ENCODE results near the gene PLCB2.

The PLCB2 gene

DNA sequence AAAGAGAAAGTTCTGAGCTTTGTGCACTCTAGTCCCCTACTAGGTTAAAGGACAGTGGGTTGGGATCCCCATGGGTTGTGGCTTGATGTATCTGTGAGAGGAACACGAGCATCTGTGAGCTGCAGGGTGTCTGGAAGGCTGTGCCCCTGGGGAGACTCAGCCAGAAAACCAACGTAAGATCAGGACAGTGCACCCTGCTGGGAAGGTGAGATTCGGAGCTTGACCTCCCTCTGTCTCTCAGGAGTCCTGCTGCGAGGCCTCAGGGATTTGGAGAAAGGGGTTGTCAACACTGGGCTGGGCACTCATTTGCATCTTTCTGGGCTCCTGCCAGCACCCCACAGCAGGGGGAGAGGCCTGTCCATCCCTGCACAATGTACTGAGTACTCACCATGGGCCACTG is 40.1 kb downstream of the PLCB2 start:
- no peak for DNase-seq (ENCODE audit: low spot score)

DNA sequence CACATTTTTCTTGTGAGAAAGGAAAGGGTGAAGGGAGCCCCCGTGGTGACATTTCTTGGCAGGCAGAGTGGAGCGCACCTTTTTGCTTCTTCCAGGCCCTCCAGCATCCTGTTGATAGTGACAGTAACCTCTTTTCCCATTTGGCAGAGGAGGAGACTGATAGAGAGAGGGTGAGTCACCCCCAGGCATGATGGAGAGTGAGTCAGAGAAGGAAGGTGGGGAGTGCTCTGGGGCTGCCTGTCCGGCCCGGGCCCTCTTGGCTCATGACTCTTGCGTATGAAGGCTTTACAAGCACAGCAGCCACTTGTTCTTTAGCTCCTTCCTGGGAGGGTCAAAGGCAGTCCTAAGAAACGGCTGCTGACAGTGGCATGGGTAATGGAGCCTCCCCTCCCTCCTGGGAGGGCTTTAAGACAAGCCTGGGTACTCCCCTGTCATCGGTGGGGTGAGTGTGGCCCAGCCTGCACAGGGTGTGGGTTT is 40.9 kb downstream of the PLCB2 start:
- no peak for DNase-seq (ENCODE audit: low spot score)

DNA sequence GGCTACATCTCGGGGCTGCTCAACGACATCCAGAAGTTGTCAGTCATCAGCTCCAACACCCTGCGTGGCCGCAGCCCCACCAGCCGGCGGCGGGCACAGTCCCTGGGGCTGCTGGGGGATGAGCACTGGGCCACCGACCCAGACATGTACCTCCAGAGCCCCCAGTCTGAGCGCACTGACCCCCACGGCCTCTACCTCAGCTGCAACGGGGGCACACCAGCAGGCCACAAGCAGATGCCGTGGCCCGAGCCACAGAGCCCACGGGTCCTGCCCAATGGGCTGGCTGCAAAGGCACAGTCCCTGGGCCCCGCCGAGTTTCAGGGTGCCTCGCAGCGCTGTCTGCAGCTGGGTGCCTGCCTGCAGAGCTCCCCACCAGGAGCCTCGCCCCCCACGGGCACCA is 41.9 kb downstream of the PLCB2 start:
- no peak for DNase-seq (ENCODE audit: low spot score)

DNA sequence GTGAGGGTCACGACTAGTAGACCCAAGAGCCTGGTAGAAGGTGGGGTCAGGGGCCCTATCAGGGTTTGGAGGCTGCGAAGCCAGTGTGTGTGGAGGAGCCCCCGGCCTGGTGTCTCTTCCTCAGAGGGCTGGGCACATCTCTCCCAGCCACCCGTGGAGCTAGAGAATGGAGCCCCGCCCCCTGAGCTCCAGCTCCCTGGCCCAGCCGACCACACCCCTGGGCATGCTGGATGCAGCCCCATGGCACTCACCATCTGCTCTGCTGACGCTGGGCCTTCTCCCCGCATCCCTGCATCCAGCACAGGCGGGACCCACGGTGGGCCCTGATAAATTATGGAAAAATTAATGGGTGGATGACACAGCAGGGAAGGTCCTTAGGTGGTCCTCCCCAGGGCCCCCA is 42.4 kb downstream of the PLCB2 start:
- no peak for DNase-seq (ENCODE audit: low spot score)

DNA sequence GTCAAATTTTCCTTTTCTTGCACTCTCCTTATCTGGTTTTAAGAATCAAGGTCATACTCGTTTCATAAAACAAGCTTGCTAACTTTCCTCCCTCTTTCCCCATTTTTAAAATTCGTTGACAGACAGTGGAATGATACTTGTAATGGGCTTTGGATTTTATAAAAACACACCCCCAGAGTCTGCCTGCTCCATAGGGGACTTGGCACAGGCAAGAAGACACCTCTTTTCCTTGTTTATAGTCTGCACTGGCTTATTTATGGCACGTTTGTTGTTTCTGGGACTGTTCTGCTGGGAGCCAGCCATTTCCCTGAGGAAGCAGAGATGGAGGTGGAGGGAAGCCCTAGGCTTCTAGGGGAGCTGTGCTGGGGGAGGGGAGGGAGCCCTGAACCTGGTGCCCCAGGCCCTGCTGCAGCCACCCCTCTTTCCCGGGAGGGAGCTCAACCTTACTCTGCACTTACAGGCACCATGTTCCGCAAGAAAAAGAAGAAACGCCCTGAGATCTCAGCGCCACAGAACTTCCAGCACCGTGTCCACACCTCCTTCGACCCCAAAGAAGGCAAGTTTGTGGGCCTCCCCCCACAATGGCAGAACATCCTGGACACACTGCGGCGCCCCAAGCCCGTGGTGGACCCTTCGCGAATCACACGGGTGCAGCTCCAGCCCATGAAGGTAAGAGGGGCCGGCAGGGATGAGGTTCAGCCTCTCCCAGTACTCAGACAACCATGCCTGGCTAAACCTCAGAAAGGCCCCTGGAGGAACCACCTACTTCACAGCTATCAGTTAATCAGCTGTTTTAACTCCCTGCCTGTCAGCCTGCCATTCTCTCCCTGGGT is 43.2 kb downstream of the PLCB2 start:
- DNase-seq (ENCODE audit: low spot score), result no peak

DNA sequence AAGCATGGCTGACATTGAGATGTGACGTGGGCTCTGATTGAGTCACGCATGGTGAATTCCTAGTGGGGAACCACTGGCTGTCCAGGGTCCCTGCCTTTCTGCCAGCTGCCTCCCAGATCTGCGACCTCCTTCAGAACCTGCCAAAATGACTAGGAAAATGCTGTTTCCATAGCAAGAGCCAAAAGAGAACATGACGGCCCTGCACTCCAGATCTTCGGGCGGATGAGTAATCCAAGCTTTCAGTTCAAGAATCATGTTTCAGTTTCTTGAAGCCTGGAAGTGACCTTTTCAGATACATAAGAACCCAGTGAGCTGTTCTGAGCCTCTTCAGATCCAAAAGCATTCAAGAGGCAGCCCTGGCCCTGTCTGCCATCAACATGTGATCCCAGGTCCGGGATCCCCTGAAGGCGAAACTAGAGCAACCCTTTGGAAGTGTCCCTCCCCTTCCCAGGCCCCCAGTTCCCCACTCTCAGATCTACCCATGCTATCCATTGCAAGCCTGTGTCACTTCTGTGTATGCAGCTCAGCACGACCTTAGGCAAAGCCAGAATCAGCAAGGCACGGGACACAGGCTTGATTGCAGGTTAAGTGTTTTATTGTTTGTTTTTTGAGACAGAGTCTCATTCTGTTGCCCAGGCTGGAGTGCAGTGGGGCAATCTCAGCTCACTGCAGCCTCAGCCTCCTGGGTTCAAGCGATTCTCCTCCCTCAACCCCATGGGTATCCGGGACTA is 44.5 kb downstream of the PLCB2 start:
- no peak for DNase-seq (ENCODE audit: low spot score)

DNA sequence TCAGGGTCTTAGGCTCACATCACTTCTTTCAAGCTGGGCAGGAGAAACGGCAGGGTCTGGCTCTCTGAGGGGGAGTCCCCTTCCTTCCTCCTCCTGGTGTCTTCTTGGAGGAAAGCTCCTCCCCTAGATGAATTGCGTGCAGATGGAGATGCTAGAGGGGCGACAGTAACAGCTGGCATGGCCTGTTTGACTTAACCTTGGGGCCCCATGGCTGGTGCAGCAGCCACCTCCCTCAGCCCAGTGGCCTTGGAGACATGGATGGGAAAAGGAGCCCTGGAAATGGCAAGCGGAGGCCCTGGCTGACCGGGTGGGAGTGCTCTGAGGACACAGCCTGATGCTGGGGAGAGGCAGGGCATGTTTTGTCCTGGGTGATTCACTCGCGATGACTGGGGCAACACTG is 48.7 kb downstream of the PLCB2 start:
- DNase-seq (ENCODE audit: low spot score), result no peak

DNA sequence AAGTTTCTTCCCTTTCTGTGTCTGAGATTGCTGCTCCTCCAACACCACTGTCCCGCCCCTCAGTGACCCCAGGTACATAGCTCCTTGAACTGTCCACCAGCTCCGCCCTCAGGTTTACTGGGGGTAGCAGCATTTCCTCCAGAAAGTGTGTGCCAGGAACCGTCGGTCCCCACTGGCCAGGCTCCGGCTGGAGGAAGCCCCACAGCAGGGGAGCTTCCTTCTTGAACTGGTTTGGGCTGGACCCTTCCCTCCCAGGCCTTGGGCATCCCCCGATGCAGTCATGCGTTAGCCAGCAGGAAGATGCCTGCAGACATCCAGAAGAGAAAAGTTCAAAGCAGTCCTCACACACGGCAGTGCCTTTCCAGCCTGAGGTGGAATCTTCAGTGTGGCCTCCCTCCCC is 49.2 kb downstream of the PLCB2 start:
- DNase-seq (ENCODE audit: low spot score), result no peak

DNA sequence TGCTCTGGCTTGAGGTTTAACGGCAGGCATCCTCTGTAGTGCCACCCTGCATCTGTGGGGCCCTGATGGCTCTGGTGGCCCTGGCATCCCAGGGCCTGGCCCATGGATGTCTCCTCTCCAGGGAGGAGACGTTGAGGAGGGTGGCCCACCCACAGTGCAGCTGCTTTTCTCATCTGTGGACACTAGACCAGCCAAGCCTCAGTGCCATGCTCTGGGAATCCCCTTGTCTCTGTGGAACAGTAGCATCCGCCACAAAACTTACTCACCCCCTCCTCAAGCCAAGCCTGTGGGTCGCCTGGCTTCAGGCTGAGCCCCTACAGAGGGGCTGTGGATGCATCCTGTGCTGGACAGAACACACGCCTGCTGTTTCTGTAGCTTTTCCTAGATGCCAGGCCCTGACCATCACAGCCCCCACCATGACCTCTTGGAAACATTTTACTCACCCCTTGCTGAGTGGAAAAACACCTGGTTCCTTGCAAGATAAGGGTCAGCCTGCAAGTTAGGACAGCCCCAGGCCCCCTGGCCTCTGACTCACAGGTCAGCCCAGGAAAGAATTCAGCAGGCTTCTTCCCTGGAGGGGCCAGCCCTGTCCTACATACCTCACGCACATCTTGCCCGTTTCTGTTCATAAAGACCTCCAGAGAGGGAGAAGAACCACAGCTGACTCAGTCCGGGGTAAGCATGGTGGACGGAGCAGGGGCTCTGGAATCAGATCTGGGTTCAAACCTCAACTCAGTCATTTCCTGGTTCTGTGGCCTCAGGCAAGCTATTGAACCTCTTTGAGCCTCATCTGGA is 49.9 kb downstream of the PLCB2 start:
- no peak for DNase-seq (ENCODE audit: low spot score)

DNA sequence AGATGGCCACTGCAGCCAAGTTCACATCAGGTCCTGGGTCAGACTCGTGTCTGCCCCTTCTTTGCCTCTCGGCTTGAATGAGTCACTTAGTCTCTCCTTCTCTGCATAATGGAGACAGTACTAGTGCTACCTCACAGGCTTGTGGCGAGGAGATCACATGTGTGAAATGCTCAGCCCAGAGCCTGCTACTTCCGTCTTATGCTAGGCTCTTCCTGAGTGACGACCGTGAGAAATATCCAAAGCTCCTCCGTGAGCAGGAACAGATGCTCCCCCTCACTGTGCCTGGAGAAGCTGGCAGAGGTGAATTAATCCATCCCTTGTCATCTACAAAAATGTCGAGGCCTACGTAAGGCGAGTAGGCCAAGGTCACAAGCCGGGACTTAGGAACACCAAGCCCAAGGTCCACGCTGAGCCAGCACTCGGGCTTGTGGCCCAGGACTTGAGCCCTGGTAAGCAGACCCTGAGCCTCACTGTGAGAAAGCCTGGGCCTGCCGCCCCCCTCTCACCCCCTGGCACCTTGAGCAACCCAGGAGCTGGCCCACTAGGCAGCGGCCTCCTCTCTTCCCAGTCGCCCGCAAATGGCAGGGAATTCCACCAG is 51.0 kb downstream of the PLCB2 start:
- no peak for DNase-seq (ENCODE audit: low spot score)

DNA sequence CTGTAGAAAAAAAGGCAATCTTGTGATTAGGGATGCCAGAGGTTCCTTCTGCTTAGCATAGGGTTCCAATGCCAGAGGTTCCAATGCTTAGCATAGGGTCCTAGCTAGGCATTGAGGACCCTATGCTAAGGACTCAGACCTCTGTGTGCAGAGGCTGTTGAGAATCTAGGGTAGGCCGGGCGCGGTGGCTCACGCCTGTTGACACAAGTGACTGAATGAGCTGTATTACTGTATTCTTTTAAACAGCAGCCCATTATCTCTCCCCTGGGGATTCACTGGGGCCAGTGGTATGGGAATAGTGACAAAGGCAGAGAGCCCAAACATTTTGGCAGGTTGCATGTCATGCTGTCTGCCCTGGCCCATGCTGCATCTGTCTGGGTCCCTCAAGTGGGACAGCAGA is 52.7 kb downstream of the PLCB2 start:
- DNase-seq (ENCODE audit: low spot score), result no peak

DNA sequence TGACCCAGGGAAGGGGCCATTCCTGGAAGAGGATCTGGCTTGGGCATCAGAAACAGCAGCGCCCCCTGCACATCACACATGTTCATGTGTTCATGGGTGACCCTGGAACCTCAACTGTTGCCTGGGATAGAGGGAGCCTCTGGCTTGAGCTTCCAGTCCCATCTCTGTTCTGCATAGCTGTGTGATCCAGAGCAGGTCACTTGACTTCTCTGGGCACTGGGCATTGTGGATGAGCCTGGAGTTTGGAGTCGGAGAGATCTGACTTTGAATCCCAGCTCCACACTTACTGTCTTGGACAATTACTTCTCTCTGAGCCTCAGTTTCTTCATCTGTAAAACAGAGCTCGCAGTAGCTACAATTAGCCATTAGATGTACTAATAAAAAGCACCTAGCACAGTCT is 53.3 kb downstream of the PLCB2 start:
- no peak for DNase-seq (ENCODE audit: low spot score)

DNA sequence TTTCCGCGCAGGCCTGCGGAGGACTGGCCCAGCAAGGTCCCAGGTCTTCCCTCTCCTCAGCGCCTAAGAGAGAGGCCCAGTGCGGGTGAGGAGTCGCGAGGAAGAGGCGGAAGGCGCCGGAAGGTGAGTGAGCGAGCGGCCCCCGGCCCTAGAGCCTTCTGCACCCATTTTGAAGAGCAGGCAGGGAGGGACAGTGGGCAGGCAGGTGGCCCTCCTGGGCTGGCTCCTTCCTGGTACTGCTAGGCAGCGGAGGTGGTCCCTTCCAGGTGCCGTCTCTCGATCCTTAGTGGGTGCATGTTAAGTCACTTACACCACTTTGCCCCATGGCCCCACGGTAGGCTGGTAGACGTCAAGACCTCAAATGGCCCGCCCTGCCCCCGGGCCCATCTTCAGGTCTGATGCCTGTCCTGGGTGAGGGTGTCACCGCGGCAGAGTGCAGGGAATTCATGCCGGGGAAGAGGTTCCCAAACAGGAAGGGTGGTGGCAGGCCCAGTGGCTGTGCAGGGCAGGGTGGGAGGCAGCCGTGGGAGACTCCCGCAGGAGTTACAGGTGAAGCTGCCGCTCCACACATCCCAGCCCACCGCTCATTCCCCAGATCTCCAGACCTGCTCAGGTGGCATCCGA is 54.5 kb downstream of the PLCB2 start:
- no peak for DNase-seq (ENCODE audit: low spot score)

DNA sequence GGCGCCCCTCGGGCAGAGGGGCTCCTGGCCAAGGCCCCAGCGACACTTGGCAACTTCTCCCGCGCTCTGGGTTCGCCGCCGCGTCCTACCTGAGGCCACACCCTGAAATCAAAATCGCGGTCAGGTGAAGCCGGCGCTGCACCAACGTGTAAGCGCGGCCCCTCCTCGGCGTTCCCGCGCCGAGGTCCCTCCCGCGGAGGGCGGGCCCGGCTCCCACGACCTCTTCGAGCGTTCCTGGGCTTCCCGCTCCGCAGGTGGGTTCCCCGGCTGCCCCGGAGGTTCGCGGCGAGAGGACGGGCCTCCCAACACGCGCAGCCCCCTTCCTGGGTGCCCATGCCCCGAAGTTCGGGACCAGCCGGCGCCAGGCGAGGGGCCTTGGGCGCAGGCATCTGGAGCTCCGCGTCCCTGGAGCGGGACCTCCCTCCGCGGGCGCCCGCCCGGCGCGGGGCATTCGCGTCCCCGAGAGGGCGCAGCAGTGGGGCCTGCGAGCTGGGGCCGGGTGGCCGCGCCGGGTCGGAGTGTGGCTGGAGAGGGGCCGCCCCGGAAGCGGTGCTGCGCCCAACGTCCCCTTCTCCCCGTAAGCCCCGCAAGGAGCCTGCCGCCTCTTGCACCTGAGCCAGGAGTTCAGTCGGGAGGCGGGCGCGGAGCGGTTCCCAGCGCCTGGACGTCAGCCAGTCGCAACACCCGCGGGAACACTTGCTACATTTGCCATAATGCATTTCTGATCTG is 55.1 kb downstream of the PLCB2 start:
- DNase-seq (ENCODE audit: low spot score), result no peak

DNA sequence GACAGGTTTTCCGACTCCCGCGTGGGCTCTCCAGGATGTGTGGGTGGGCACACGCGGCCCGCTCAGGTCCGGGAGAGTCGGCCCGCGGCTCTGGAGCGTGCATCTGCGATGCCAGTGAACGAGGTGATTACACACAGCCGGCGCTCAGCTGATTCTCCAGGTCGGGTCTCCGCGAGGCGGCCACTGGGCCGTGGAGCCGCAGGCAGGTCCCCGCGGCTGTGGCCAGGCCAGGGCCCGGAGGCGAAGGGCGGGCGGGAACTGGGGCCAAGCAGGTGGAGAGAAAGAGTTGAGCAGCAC is 55.6 kb downstream of the PLCB2 start:
- no peak for DNase-seq (ENCODE audit: low spot score)

DNA sequence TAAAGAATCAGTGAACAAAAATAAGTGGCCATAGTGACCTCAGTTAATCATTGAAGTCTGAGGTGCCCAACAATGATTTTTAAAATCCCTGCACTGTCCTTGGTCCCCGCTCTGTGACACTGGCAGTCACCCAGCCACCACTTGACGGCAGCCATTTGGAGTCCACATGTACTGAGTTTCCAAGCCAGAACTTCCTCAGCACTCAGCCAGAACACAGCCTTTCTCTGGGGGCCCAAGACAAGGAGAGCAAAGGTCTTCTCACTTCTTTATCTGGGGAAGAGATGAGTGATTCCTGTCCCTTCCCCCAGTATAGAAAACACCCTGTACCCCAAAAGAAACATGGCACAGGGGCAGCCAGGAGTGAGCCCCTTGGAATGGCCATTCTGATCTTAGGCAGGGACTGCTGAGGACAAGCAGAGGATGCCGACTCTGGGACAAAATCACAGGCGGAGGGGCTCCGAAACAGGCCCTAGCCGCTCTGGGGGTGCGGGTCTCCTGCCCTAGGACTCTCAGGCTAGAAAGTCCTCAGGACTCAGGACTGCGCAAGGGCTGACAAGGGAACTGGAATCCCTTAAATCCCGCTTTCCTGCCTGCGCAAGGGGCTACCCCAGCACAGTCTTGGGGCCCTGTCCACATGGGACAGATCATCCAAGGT is 56.1 kb downstream of the PLCB2 start:
- DNase-seq (ENCODE audit: low spot score), result no peak

DNA sequence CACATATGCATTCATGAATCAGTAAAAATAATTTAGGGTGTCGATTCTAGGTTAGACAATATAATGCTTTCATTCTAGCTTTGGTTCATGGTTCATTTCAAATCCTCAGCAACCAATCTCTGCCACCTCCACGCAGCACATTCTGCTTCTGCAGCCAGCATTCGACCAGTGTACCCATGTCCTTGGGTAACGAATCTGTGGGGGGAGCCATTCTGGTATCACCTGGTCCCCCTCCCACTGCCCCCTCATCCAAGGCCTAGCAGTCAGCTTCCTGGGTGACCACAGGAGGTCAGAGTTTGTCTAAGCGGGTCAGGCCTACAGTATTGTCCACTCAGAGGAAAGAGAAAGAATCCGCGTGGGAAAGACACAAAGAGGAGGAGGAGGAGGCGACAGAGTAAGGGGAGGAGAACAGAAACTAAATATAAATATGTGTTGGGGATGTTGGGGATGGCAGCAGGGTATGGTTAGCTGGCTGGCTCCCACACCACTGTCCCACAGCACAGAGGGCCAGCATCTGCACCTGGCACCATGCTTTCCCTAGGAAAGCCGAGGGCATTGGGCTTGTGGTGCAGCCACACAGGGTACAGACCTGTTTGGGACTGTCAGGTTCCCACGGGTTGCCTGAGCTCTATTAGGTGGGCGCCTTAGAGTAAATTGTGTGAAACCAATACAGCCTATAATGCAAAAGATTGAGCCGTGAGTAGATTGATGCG is 56.8 kb downstream of the PLCB2 start:
- DNase-seq (ENCODE audit: low spot score), result no peak

DNA sequence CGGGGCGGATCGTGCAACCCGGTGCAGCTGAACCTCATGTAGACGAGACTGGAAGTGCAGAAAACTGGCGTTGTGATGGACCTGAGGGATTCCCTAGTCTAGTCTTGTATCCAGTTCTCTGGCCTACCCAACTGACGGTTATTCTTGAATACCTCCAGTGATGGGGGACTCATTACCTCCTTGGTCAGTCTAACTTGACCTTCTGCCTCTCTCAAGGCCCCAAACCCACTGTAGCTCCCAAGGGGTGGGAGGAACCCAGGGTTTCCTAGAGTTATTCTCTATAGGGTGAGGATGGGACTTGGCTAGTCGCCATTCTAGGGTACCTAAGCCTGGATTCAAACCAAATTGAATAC is 57.5 kb downstream of the PLCB2 start:
- DNase-seq (ENCODE audit: low spot score), result no peak

DNA sequence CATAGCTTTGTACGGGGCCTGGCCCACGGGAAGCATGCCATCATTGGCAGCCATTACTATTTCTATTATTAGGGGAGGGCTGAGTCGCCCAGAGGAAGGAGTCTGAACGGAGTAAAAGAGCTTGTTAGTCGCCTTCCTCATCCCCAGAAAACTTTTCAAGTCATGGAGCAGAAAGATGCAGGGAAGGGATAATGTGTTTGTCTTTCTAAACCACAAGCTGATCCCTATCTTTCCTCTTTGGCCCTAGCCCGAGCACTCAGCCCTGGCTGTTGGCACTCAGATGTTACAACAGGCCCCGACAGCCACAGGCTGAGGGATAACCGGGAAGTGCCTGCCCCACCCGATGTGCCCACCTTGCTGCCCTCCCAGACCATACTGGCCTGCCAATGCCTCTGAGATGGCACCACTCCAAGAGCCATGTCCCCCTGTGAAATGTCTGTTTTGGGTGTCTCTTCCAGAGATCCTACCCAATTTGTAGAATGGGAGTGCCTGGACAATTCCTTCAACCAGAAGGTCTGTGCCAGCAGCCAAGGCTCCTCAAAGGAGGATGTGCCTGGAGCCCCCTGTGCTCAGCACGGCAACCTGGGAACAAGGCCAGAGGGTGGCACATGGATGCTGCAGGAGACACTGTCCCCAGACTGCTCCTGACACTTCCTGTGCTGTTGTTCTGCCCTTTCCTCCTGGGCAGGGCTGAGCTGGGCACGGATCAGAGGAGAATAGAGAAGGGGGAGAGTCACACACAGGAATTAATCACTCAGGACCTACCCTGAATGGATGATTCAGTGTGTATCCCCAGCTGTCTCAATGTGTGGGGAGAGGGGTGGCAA is 58.0 kb downstream of the PLCB2 start:
- DNase-seq (ENCODE audit: low spot score), result no peak
